ENCODE results near the gene SCN11A.
"Not testable (repeated sequence)": the region's sequence is repeated elsewhere in the genome, so short reads cannot be mapped to it uniquely, and the experiment has no call there.

SCN11A gene

GRCh38 chr3:39065197-39065596 is 13.5 kb upstream of the SCN11A start:
- peak; percentile 55 for DNase-seq (ENCODE audit: low spot score)

DNA sequence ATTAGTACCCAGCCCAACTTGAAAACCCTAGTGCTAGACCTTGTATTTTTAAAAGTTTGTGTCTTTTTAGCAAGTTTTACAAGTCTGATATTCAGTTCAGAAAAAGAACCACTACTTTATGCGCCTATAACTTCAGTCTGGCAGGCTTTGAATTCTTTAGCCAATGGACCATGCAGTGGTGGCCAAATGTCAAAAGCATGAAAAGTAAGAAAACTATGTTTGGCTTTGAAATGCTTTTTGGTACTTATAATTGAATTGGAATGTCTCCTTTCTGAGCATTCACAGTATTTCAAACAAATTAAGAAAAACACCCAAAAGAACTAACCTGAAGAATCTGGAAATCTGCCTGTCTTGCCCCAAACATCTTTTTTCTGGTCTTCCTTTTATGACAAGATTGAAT is 12.9 kb upstream of the SCN11A start:
- no peak for DNase-seq (ENCODE audit: low spot score)

- DNase-seq (ENCODE audit: low spot score), result no peak
Observed at GRCh38 chr3:39063143-39063542, 11.4 kb upstream of the SCN11A start.

- no peak for DNase-seq (ENCODE audit: low spot score)
Observed at GRCh38 chr3:39062180-39062579, 10.4 kb upstream of the SCN11A start.

DNA sequence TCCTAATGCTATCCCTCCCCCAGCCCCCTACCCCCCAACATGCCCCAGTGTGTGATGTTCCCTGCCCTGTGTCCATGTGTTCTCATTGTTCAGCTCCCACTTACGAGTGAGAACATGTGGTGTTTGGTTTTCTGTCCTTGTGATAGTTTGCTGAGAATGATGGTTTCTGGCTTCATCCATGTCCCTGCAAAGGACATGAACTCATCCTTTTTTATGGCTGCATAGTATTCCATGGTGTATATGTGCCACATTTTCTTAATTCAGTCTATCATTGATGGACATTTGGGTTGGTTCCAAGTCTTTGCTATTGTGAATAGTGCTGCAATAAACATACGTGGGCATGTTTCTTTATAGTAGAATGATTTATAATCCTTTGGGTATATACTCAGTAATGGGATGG is 9.5 kb upstream of the SCN11A start:
- not testable (repeated sequence) for DNase-seq (ENCODE audit: low spot score)

DNA sequence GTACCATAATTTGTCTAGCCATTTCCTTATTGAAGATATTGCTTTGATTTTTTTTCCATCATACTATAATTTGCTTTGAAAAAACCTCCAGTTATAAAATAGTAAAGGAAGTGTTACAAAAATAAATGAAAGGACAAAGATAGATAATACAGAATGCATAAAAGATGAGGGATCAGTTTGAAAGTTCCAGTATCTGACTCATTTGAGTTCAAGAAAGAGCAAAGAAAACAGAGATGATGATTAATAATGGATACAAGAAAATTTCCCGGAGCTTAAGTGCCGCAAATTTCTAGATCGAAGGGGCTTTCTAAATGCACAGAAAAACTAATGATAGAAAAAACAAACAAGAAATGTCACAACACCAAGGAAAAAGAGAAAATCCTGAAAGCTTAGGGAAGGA is 4.4 kb upstream of the SCN11A start:
- DNase-seq (ENCODE audit: low spot score), result no peak

DNA sequence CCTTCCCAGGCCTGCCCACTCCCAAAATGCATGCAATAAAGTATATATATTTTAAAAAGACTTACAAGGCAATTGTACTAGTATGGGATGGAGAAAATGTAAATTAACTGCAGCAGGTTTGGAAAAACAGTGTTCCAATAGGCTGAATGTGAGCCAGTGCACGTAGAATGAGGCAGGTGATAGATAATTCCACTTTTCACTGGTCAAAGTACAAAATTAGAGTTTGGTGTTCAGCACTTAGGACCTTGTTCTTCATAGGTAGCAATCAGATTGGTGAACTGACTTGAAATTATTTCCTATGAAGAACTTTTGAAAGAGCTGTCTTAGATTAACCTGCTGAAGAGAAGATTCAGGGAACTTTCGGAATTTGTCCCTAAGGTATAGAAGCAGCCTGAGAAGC is 2.0 kb upstream of the SCN11A start:
- DNase-seq (ENCODE audit: low spot score), result no peak

DNA sequence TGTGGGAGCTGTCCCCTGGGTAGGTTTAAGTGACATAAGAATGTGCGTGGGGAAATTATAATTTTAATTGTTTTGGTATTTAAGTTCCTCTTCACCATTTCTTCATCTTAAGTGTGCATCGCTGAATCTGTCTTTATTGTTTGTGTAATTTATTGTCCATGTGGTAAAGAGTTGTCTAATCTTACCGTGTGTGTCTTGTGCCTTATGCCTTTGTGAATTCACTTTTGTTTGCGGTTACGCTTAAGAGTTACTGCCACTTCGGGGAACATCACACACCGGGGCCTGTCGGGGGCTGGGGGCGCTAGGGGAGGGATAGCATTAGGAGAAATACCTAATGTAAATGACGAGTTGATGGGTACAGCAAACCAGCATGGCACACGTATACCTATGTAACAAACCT is 839 bp upstream of the SCN11A start:
- no peak for DNase-seq (ENCODE audit: low spot score)

DNA sequence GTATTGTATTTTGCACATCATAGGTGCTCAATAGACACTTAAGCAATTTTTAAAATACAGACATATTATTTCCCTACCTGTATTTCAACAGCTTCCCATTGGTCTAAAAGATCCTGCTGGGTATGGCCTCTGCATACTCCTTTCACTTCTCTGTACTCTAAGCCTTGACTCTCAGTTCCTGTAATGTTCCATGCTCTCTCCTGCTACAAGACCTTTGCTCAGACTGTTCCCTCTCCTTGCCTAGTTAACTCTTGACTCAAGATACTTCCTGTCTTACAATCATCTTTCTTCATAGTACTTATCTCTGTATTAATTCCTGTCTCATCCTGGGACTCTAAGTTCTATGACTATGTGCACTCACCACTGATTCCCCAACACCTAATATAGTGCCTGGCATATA is 1.7 kb downstream of the SCN11A start:
- DNase-seq (ENCODE audit: low spot score), result no peak

DNA sequence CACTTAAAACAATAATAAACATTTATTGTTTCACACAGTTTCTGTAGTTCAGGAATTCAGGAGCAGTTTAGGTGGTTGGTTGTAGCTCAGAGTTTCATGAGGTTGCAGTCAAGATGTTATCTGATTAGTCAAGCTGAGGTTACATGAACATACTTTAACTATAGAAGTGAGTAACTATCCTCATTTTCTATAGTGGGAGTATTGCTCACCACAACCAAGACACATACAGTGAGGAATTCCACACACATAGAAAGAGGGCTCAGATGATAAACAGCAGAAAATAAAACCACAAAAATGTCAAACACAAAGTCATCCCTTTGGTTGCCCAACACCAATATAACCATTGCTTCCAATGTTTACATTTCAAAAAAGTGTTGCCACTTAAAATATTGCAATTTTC is 13.6 kb downstream of the SCN11A start:
- no peak for DNase-seq (ENCODE audit: low spot score)

GRCh38 chr3:39029556-39029955 is 22.2 kb downstream of the SCN11A start:
- DNase-seq (ENCODE audit: low spot score), result no peak

- no peak for DNase-seq (ENCODE audit: low spot score)
Observed at GRCh38 chr3:39028546-39028945, 23.2 kb downstream of the SCN11A start.

DNA sequence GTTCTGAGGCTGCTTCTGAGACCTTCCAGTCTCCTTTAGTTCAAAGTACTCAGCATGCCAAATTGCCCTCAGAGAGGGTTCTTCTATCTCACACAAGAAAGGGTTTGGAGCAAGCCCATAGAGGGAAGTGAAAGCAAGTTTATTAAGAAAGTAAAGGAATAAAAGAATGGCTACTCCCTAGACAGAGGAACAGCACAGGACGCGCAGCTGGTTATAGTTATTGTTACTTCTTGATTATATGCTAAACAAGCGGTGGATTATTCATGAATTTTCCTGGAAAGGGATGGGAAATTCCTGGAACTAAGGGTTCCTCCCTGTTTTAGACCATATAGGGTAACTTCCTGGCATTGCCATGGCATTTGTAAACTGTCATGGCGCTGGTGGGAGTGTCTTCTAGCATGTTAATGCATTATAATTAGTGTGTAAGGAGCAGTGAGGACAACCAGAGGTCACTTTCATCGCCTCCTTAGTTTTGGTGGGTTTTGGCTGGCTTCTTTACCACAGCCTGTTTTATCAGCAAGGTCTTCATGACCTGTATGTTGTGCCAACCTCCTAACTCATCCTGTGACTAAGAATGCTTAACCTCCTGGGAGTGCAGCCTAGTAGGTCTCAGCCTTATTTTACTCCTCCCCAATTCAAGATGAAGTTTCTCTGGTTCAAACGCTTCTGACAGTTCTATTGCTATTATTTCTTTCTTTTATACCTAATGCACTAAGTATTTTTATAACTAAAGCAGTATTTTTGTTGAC is 26.3 kb downstream of the SCN11A start:
- no peak for DNase-seq (ENCODE audit: low spot score)

DNA sequence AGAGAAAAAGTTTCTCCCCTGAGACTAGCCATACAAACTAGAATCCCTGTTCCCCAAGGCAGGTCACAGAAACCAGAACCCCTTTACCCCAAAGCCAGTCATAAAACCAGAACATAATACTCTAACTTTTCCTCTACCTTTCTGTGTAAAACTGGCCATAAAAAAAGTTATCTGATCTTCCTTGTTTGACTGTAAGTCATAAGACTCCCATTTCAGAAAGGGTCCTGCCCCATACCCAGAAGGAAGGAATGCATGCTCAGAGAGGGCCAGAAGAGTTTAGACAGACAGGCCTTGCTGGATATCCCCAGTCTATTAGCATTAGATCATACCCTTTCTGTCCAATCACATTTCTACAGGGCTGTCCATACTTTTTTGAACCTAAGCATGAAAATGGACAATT is 27.2 kb downstream of the SCN11A start:
- no peak for DNase-seq (ENCODE audit: low spot score)

GRCh38 chr3:39022286-39022630 is 29.5 kb downstream of the SCN11A start:
- no peak for DNase-seq (ENCODE audit: low spot score)

GRCh38 chr3:39021465-39022285 is 30.1 kb downstream of the SCN11A start:
- DNase-seq (ENCODE audit: low spot score), result no peak

- no peak for DNase-seq (ENCODE audit: low spot score)
Observed at GRCh38 chr3:39021029-39021428, 30.7 kb downstream of the SCN11A start.

GRCh38 chr3:39019299-39019698 is 32.4 kb downstream of the SCN11A start:
- no peak for DNase-seq (ENCODE audit: low spot score)

- DNase-seq (ENCODE audit: low spot score), result no peak
Observed at GRCh38 chr3:39015418-39015817, 36.3 kb downstream of the SCN11A start.

GRCh38 chr3:39013921-39014509 is 37.7 kb downstream of the SCN11A start:
- DNase-seq (ENCODE audit: low spot score), result no peak

DNA sequence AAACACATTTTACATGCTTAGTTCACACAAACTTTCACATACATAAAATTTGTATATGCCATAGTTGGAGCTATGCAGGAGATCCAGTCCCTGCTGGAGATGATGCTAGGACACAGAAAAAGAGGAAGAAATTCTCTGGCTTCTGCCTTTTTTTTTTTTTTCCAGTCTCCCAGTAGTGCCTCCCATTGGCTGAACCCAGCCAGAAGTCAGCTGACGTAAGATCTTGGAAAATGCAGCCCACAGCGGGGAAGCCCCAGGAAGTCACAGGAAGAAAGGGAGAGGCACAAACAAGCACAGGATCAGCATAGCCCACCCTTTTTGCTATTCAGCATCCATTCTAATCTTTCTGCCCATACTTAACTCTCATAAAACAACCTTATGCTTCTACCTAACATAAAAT is 38.5 kb downstream of the SCN11A start:
- DNase-seq (ENCODE audit: low spot score), result no peak

DNA sequence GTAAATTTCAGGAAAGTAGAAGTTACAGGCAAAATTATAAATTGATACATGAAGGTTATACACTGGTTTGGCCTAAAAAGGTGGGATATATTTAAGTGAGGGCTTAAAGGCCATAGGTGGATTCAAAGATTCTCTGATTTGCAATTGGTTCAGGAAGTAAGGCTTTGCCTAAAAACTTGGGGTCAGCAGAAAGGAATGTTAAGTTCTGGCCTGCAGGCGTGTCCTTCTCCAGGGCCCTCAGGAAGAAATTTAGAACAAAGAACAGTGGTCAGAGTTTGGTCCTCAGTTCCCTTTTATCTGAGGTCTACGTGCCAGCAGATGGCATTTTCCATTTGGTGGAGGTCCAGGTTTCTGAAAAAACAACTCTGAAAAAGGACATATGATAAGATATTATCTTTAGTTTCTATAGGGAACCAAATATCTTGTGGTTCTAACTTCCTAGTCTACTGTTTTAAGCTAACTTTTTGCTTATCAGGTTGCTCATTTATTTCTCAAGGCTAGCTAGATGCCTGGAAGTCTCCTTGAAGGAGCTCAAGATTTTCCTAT is 40.5 kb downstream of the SCN11A start:
- DNase-seq (ENCODE audit: low spot score), result no peak

- DNase-seq (ENCODE audit: low spot score), result no peak
Observed at GRCh38 chr3:39005295-39005694, 46.4 kb downstream of the SCN11A start.
